OCI-LY7 (cell line): ENCODE measurements around the gene FAM120C. TPM values are rescaled to one million over a fixed set of nuclear protein-coding genes. Genes with fewer than 3 reads are reported as not detected.

Source experiments
- BruUV-seq: library from RNA; stranded (reverse); fragments of 400-500 nt; replicated peaks from 2 replicates; lab custom pipeline; 2021; lab: Mats Ljungman, UMichigan
- CTCF ChIA-PET: fragments of 300-600 bp; sonication (Branson Sonifier 250); formaldehyde crosslinking; loops from one replicate; lab custom pipeline; 2022; ENCODE audit warnings: antibody characterized with exemption; ENCODE audit not compliant: unreplicated experiment; lab: Charles Lee
- POLR2A ChIA-PET: fragments of 300-600 bp; sonication (Branson Sonifier 250); formaldehyde crosslinking; loops from one replicate; lab custom pipeline; 2022; ENCODE audit warnings: antibody characterized with exemption; lab: Charles Lee
- DNase-seq: peaks from one replicate; pipeline ENCODE4 v3.0.0-alpha.2; 2015; ENCODE audit warnings: low spot score
- H2AFZ ChIP-seq: fragments of 200-600 bp; sonication (generic), shearing (Covaris generic); 2 replicates; pipeline ENCODE4 v1.6.1; 2014; ENCODE audit warnings: mild to moderate bottlenecking, antibody characterized with exemption, low read length, moderate library complexity
- H3K27ac ChIP-seq: fragments of 200-600 bp; sonication (generic); 2 replicates; pipeline ENCODE4 v1.5.1; 2014; ENCODE audit warnings: mixed run types, low read depth, mild to moderate bottlenecking, moderate library complexity, low read length, inconsistent platforms; ENCODE audit not compliant: poor library complexity, severe bottlenecking
- H3K36me3 ChIP-seq: fragments of 200-600 bp; sonication (generic); 2 replicates; pipeline ENCODE4 v1.6.1; 2014; ENCODE audit warnings: mild to moderate bottlenecking, antibody characterized with exemption, low read length, moderate library complexity, mixed read lengths; ENCODE audit not compliant: insufficient read depth
- H3K4me1 ChIP-seq: fragments of 200-600 bp; sonication (generic); 2 replicates; pipeline ENCODE4 v1.5.1; 2014; ENCODE audit warnings: mild to moderate bottlenecking, low read length; ENCODE audit not compliant: insufficient read depth, poor library complexity, severe bottlenecking
- H3K4me2 ChIP-seq: fragments of 200-600 bp; sonication (generic); 2 replicates; pipeline ENCODE4 v1.6.1; 2014; ENCODE audit warnings: mild to moderate bottlenecking, low read length
- H3K4me3 ChIP-seq: fragments of 200-600 bp; sonication (generic); 2 replicates; pipeline ENCODE4 v1.5.1; 2014; ENCODE audit warnings: mild to moderate bottlenecking, low read depth, low read length; ENCODE audit not compliant: poor library complexity, severe bottlenecking
- H3K79me2 ChIP-seq: fragments of 200-600 bp; sonication (generic); 2 replicates; pipeline ENCODE4 v1.6.1; 2016; ENCODE audit warnings: low read depth, mild to moderate bottlenecking, low read length, moderate library complexity, mixed read lengths; ENCODE audit not compliant: insufficient read depth
- H3K9me2 ChIP-seq: fragments of 200-600 bp; sonication (generic); 2 replicates; pipeline ENCODE4 v1.6.1; 2016; ENCODE audit warnings: mild to moderate bottlenecking, low read length, mixed read lengths; ENCODE audit not compliant: insufficient read depth
- H3K9me3 ChIP-seq: fragments of 200-600 bp; sonication (generic); 2 replicates; pipeline ENCODE4 v1.6.1; 2014; ENCODE audit warnings: mild to moderate bottlenecking, mixed run types, low read length, mixed read lengths
- H4K20me1 ChIP-seq: fragments of 200-600 bp; sonication (generic); 2 replicates; pipeline ENCODE4 v1.6.1; 2014; ENCODE audit warnings: mild to moderate bottlenecking, antibody characterized with exemption, low read length, moderate library complexity, mixed read lengths; ENCODE audit not compliant: insufficient read depth
- CTCF ChIP-seq: fragments of 200-600 bp; sonication (generic); conservative IDR thresholded peaks from 2 replicates; pipeline ENCODE4 v1.5.1; 2014; ENCODE audit warnings: mild to moderate bottlenecking, antibody characterized with exemption, low read length, moderate library complexity, mixed read lengths
- EZH2phosphoT487 ChIP-seq: fragments of 200-600 bp; sonication (generic); IDR thresholded peaks from 2 replicates; pipeline ENCODE4 v1.6.1; 2018; ENCODE audit warnings: low read depth, borderline replicate concordance, mild to moderate bottlenecking, mixed run types, antibody characterized with exemption, low read length, moderate library complexity, mixed read lengths
- intact Hi-C: fragments of 100-400 bp; cut with micrococcal nuclease; formaldehyde crosslinking; loops from one replicate; pipeline ENCODE4 v1.10.0; 2022; ENCODE audit not compliant: unreplicated experiment
- total RNA-seq, 2 experiments: library from RNA; depleted of rRNA in 1 of 2; stranded (reverse); fragments of >200 nt in 1 of 2; shearing (Covaris generic) in 1 of 2; gene quantifications; 2 replicates each; pipeline ENCODE4 v1.2.3, GENCODE V29; 2014 to 2022

FAM120C gene
- total RNA-seq, 2 experiments from 2014 or later = 21.4 to 22.2 TPM

- Histone ChIP-seq H3K36me3 (peaks cover 26% of the 10 kb centered on the region), H3K4me2 (no peak overlapping the region), H3K79me2 (peaks cover 33% of the 10 kb centered on the region), H3K27ac (no peak overlapping the region), H2AFZ (no peak overlapping the region), H3K9me3 (no peaks in the 10 kb centered on the region), H4K20me1 (peaks cover 21% of the 10 kb centered on the region), H3K4me1 (peaks cover 20% of the 10 kb centered on the region), H3K9me2 (no peaks in the 10 kb centered on the region), H3K4me3 (no peak overlapping the region)
- no peak for TF ChIP-seq EZH2phosphoT487
- TF ChIP-seq CTCF = no peak
- DNase-seq = no peak
- BruUV-seq = no TSS peak
- ChIA-PET CTCF (no interaction called here), POLR2A (no interaction called here)
- intact Hi-C loops = loop anchor here (5.0 kb wide), 1 partner anchor 348 kb away; the partner anchor contains the start of gene GNL3L
These were observed 1.4 kb upstream of the FAM120C start for GRCh38 chrX:54184474-54184873.

GRCh38 chrX:54182194-54182863 is 725 bp downstream of the FAM120C start:
- peak overlapping the region; percentile 96 for H3K4me3 ChIP-seq
- no TSS peak for BruUV-seq
- intact Hi-C loops = loop anchor here (5.0 kb wide), 1 partner anchor 350 kb away; the partner anchor contains the start of gene GNL3L

More at GRCh38 chrX:54182194-54182863, 725 bp downstream of the FAM120C start:
- TF ChIP-seq EZH2phosphoT487 (no peak), CTCF (no peak)
- Histone ChIP-seq H4K20me1 (peaks cover 21% of the 10 kb centered on the region), H3K36me3 (peaks cover 47% of the 10 kb centered on the region), H3K27ac (peak overlapping the region; percentile 76), H3K9me3 (no peaks in the 10 kb centered on the region), H3K4me2 (peak overlapping the region; percentile 96), H3K79me2 (peaks cover 55% of the 10 kb centered on the region), H3K9me2 (no peaks in the 10 kb centered on the region), H3K4me1 (peaks cover 28% of the 10 kb centered on the region), H2AFZ (no peak overlapping the region; the same call in 1 of the 2 replicates)
- POLR2A ChIA-PET = interaction anchor here (0.6 kb wide), 1 partner anchor 124 kb away, joined by 6 read pairs; no protein-coding TSS in a partner anchor
- CTCF ChIA-PET = no interaction called here
- peak; percentile 72 for DNase-seq
